PFSK-1 (cell line): ENCODE data around the gene ACTN1.

Experiments used
- POLR2AphosphoS5 ChIP-seq: IDR thresholded peaks from 2 replicates; pipeline ENCODE4 v1.6.1; 2012; ENCODE audit warnings: low read depth, mild to moderate bottlenecking, control low read depth, low read length, moderate library complexity
- TAF1 ChIP-seq: IDR thresholded peaks from 2 replicates; pipeline ENCODE4 v1.6.1; 2012; ENCODE audit warnings: low read length, control low read depth, borderline replicate concordance; ENCODE audit not compliant: insufficient read depth
- TF ChIP-seq, protein P1 (sequence below), 2 experiments: IDR thresholded peaks; 2 replicates each; pipeline versions ENCODE4 v1.6.1 to v1.8.0; 2011 to 2012; ENCODE audit warnings: low read depth in 2 of 2, low read length in 2 of 2, control low read depth in 1 of 2, inconsistent platforms in 1 of 2, mild to moderate bottlenecking in 1 of 2, moderate library complexity in 1 of 2; ENCODE audit not compliant: insufficient read depth in 1 of 2

DNA sequence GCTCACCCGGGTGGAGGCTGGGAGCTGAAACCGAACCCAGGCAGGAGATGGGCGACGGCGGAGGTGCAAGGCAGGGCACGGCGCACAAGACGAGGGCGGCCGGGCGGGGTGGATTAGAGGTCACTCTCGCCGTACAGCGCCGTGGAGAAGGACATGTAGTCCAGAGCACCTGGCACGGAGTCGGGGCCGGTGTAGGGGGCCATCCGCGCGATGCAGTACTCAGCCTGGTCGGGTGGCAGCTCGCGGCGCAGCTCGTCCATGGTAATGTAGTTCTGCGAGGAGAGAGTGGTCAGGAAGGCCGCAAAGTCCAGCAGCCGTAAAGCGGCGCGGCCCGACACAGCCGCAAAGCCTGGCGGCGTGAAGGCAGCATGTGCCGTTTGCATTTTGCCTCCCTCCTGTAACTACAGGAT lies 104.4 kb downstream of the ACTN1 start:
- TF ChIP-seq TAF1 (no peak), POLR2AphosphoS5 (no peak)
- TF ChIP-seq, protein P1, sequence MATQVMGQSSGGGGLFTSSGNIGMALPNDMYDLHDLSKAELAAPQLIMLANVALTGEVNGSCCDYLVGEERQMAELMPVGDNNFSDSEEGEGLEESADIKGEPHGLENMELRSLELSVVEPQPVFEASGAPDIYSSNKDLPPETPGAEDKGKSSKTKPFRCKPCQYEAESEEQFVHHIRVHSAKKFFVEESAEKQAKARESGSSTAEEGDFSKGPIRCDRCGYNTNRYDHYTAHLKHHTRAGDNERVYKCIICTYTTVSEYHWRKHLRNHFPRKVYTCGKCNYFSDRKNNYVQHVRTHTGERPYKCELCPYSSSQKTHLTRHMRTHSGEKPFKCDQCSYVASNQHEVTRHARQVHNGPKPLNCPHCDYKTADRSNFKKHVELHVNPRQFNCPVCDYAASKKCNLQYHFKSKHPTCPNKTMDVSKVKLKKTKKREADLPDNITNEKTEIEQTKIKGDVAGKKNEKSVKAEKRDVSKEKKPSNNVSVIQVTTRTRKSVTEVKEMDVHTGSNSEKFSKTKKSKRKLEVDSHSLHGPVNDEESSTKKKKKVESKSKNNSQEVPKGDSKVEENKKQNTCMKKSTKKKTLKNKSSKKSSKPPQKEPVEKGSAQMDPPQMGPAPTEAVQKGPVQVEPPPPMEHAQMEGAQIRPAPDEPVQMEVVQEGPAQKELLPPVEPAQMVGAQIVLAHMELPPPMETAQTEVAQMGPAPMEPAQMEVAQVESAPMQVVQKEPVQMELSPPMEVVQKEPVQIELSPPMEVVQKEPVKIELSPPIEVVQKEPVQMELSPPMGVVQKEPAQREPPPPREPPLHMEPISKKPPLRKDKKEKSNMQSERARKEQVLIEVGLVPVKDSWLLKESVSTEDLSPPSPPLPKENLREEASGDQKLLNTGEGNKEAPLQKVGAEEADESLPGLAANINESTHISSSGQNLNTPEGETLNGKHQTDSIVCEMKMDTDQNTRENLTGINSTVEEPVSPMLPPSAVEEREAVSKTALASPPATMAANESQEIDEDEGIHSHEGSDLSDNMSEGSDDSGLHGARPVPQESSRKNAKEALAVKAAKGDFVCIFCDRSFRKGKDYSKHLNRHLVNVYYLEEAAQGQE (IDR thresholded peaks at IDR 0.05; ENCODE audit: insufficient read depth in 1 of 2, low read depth in 2 of 2, low read length in 2 of 2) = no peak
